ENCODE measurements around the gene PHC3. TPM values are rescaled to one million over a fixed set of nuclear protein-coding genes. Genes with fewer than 3 reads are reported as not detected.

The PHC3 gene
- total RNA-seq, 4 donors from 2014 or later: 44.9 to 87.0 (median 69.7) TPM

GRCh38 chr3:170204023-170204472 lies 22.5 kb upstream of the PHC3 start:
- WGBS, 2 donors (ENCODE audit: low coverage in 1 of 2): 73 to 79% methylated on average over 3 of the region's 3 CpGs

GRCh38 chr3:170203457-170203856 lies 21.9 kb upstream of the PHC3 start:
- Histone ChIP-seq H3K4me3 (no peak overlapping the region), H3K27me3 (no peaks in the 10 kb centered on the region), H3K4me1 (no peaks in the 10 kb centered on the region), H3K27ac (no peak overlapping the region), H3K36me3 (no peaks in the 10 kb centered on the region), H3K9me3 (no peaks in the 10 kb centered on the region)
- 86 to 94% methylated on average over 4 of the region's 4 CpGs for WGBS, 2 donors (ENCODE audit: low coverage in 1 of 2)
- no peak for DNase-seq
- in situ Hi-C loops (cut with MboI; ENCODE audit: low pct_ligation_motif_present in 1 of 4, low pct_unique_long_range_greater_than_20kb in 1 of 4, low sequenced_read_pairs in 3 of 4) (no loop called here), intact Hi-C loops (cut with DNase I; ENCODE audit: low total_unique reads) (no loop called here)
- TF ChIP-seq POLR2A (IDR thresholded peaks at IDR 0.05): no peak
- TF ChIP-seq POLR2AphosphoS5 (IDR thresholded peaks at IDR 0.05): no peak

More at GRCh38 chr3:170204023-170204472, 22.5 kb upstream of the PHC3 start:
- no peaks in the 10 kb centered on the region for H3K36me3 ChIP-seq
- H3K4me1 ChIP-seq: no peaks in the 10 kb centered on the region
- no peak overlapping the region for H3K4me3 ChIP-seq
- no peaks in the 10 kb centered on the region for H3K27me3 ChIP-seq
- H3K9me3 ChIP-seq: no peaks in the 10 kb centered on the region
- in situ Hi-C loops (cut with MboI; ENCODE audit: low pct_ligation_motif_present in 1 of 4, low pct_unique_long_range_greater_than_20kb in 1 of 4, low sequenced_read_pairs in 3 of 4): no loop called here
- intact Hi-C loops (cut with DNase I; ENCODE audit: low total_unique reads): no loop called here
- no peak for DNase-seq
- no peak overlapping the region for H3K27ac ChIP-seq
- TF ChIP-seq POLR2AphosphoS5 (IDR thresholded peaks at IDR 0.05): no peak
- TF ChIP-seq CTCF (IDR thresholded peaks at IDR 0.05): no peak
- no peak for TF ChIP-seq POLR2A (IDR thresholded peaks at IDR 0.05)
- TF ChIP-seq EP300 (IDR thresholded peaks at IDR 0.05; ENCODE audit: low read depth): no peak

GRCh38 chr3:170201527-170201926 lies 20.0 kb upstream of the PHC3 start:
- no peaks in the 10 kb centered on the region for H3K36me3 ChIP-seq
- DNase-seq: no peak
- TF ChIP-seq POLR2AphosphoS5 (IDR thresholded peaks at IDR 0.05) (no peak), POLR2A (IDR thresholded peaks at IDR 0.05) (no peak), EP300 (IDR thresholded peaks at IDR 0.05; ENCODE audit: low read depth) (no peak), CTCF (IDR thresholded peaks at IDR 0.05) (no peak)
- H3K4me3 ChIP-seq: no peak overlapping the region
- H3K27ac ChIP-seq: no peak overlapping the region
- no peaks in the 10 kb centered on the region for H3K4me1 ChIP-seq
- intact Hi-C loops (cut with DNase I; ENCODE audit: low total_unique reads) (no loop called here), in situ Hi-C loops (cut with MboI; ENCODE audit: low pct_ligation_motif_present in 1 of 4, low pct_unique_long_range_greater_than_20kb in 1 of 4, low sequenced_read_pairs in 3 of 4) (no loop called here)
- no peaks in the 10 kb centered on the region for H3K9me3 ChIP-seq
- 89 to 100% methylated on average over 1 to 5 of the region's 5 CpGs for WGBS, 2 donors (ENCODE audit: low coverage in 1 of 2)
- no peaks in the 10 kb centered on the region for H3K27me3 ChIP-seq

GRCh38 chr3:170200987-170201386 lies 19.5 kb upstream of the PHC3 start:
- intact Hi-C loops (cut with DNase I; ENCODE audit: low total_unique reads): no loop called here

More at GRCh38 chr3:170200987-170201386, 19.5 kb upstream of the PHC3 start:
- Histone ChIP-seq H3K4me1 (no peaks in the 10 kb centered on the region), H3K9me3 (no peaks in the 10 kb centered on the region), H3K27ac (no peak overlapping the region), H3K27me3 (no peaks in the 10 kb centered on the region), H3K36me3 (no peaks in the 10 kb centered on the region), H3K4me3 (no peak overlapping the region)
- in situ Hi-C loops (cut with MboI; ENCODE audit: low pct_ligation_motif_present in 1 of 4, low pct_unique_long_range_greater_than_20kb in 1 of 4, low sequenced_read_pairs in 3 of 4): no loop called here
- no peak for TF ChIP-seq CTCF (IDR thresholded peaks at IDR 0.05)
- no peak for TF ChIP-seq POLR2A (IDR thresholded peaks at IDR 0.05)
- no peak for TF ChIP-seq EP300 (IDR thresholded peaks at IDR 0.05; ENCODE audit: low read depth)
- no peak for TF ChIP-seq POLR2AphosphoS5 (IDR thresholded peaks at IDR 0.05)
- DNase-seq: no peak
